Measurements from ENCODE around the gene SLC2A13.

GRCh38 chr12:40105515-40106201 lies at the start of gene SLC2A13:
- TF ChIP-seq TRIM28 (IDR thresholded peaks at IDR 0.05; ENCODE audit: borderline replicate concordance, low read length) (no peak), ZNF341 (tag by site-specific recombination; IDR thresholded peaks at IDR 0.05; ENCODE audit: low read depth) (no peak), ZNF768 (tag by site-specific recombination; IDR thresholded peaks at IDR 0.05) (no peak), CTCF (tag by site-specific recombination; IDR thresholded peaks at IDR 0.05) (no peak), SP2 (tag by site-specific recombination; IDR thresholded peaks at IDR 0.05) (no peak), ZNF138 (tag by site-specific recombination; IDR thresholded peaks at IDR 0.05; ENCODE audit: borderline replicate concordance) (no peak), PBX3 (CRISPR knock-in tag; IDR thresholded peaks at IDR 0.05) (peak; percentile 36; the same call in 1 of the 2 replicates), ZNF121 (tag by site-specific recombination; IDR thresholded peaks at IDR 0.05) (no peak), ZBTB8A (tag by site-specific recombination; IDR thresholded peaks at IDR 0.05) (no peak), OSR2 (tag by site-specific recombination; IDR thresholded peaks at IDR 0.05) (no peak)

Measured in HEK293 (cell line).